Right lobe of liver (tissue), 4 donors: Measurements from ENCODE around the gene SULT1A2.

ENCODE experiments used
- POLR2A ChIP-seq: fragments of 450-650 bp; IDR thresholded peaks from one replicate; pipeline ENCODE4 v1.6.1; 2017; ENCODE audit warnings: antibody characterized with exemption, mild to moderate bottlenecking
- TF ChIP-seq, protein P1 (sequence below), 4 donors: fragments of 200-600 bp in 3 of 4; fragments of 450-650 bp in 1 of 4; IDR thresholded peaks; one replicate each; pipeline versions ENCODE4 v1.5.1 to v1.8.0; 2016 to 2022; ENCODE audit warnings: antibody characterized with exemption in 4 of 4, mild to moderate bottlenecking in 2 of 4
- donor health status: DM: no; HTN: no; CAD: no.
- donor health status: DM: no; HTN: no; CAD: no.
- donor health status: DM: no; HTN: yes; CAD: no.

DNA sequence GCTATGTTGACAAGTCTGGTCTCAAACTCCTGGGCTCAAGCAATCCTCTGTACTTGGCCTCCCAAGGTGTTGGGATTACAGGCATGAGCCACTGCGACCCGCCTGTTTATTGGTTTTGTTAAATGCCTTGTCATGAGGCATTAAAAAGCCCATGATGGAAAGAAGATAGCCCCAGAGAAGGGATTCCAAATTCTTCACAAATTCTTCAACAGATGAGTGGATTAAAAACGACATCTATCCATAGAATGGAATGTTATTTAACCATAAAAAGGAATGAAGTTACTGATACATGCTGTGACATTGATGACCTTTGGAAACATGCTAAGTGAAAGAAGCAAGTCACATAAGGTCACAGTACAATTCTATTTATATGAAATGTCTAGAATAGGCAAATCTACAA is 38.4 kb downstream of the SULT1A2 start:
- TF ChIP-seq, protein P1, sequence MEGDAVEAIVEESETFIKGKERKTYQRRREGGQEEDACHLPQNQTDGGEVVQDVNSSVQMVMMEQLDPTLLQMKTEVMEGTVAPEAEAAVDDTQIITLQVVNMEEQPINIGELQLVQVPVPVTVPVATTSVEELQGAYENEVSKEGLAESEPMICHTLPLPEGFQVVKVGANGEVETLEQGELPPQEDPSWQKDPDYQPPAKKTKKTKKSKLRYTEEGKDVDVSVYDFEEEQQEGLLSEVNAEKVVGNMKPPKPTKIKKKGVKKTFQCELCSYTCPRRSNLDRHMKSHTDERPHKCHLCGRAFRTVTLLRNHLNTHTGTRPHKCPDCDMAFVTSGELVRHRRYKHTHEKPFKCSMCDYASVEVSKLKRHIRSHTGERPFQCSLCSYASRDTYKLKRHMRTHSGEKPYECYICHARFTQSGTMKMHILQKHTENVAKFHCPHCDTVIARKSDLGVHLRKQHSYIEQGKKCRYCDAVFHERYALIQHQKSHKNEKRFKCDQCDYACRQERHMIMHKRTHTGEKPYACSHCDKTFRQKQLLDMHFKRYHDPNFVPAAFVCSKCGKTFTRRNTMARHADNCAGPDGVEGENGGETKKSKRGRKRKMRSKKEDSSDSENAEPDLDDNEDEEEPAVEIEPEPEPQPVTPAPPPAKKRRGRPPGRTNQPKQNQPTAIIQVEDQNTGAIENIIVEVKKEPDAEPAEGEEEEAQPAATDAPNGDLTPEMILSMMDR (IDR thresholded peaks at IDR 0.05) = no peak
- no peak for TF ChIP-seq POLR2A
